Stimulated activated naive B cell treated with anti-CD40 and anti-IgM and Interleukin-4, amounts not matched to agents 10 μg/mL and 1 μg/mL and 100 μg/mL, for 72 hours (primary cell): ENCODE results near the gene CHST12.

Experiments used
- ATAC-seq, 2 donors: fragments of 150-1000 bp; cut with Tn5 transposase; replicated peaks; 2 replicates each; pipeline ENCODE4 v1.10.0; 2021; ENCODE audit warnings: moderate library complexity in 1 of 2
- DNase-seq: peaks from one replicate; pipeline ENCODE4 v3.0.0; 2021
- H3K27ac Mint-ChIP-seq: one replicate; pipeline ENCODE4 v1.8.0; 2022; ENCODE audit warnings: mild to moderate bottlenecking, mixed read lengths
- H3K27me3 Mint-ChIP-seq, 2 donors: one replicate each; pipeline ENCODE4 v1.8.0; 2022; ENCODE audit warnings: mixed read lengths in 2 of 2
- H3K36me3 Mint-ChIP-seq, 2 donors: one replicate each; pipeline ENCODE4 v1.8.0; 2022; ENCODE audit warnings: mixed read lengths in 2 of 2, mild to moderate bottlenecking in 1 of 2
- H3K4me1 Mint-ChIP-seq, 2 donors: one replicate each; pipeline ENCODE4 v1.8.0; 2022; ENCODE audit warnings: mixed read lengths in 2 of 2, mild to moderate bottlenecking in 1 of 2
- H3K4me3 Mint-ChIP-seq, 2 donors: one replicate each; pipeline ENCODE4 v1.8.0; 2022; ENCODE audit warnings: mild to moderate bottlenecking in 2 of 2, mixed read lengths in 2 of 2, moderate library complexity in 1 of 2
- H3K9me3 Mint-ChIP-seq, 2 donors: one replicate each; pipeline ENCODE4 v1.8.0; 2022; ENCODE audit warnings: mixed read lengths in 2 of 2, mild to moderate bottlenecking in 1 of 2

CHST12 gene

DNA sequence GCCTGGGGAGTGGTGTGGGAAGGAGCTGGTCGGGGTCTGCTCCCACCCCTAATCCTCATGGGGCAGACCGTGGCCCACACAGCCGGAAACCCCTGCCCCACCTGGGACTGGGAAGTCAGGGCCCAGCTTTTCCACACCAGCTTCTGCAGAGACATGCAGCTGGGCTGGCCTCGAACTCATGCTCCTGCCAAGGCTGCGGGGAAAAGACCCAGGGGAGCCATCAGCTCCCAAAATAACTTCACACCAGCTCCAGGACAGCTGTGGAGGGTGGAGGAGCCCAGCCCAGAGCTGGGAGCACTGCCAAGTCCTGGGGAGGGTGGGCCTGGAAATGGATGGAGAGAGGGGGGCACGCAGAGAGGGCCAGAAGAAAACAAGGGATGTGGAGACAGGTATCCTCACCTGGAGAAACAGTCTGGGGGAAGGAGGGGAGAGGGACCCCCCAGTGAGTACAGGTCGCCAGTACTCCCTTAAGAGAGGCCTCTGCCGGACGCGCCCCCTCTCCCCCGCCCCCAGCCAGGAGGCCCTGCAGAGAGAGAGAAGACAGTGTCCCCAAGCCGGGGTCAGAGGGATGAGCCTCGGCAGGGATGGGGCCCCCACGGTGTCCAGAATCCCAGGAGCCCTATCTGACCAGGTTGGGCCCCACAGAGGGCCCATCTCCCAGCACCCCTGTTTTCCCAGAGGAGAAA, 84.3 kb downstream of the CHST12 start:
- DNase-seq (no peak), ATAC-seq (no peak)
- Mint-ChIP-seq H3K27ac (peak overlapping the region; percentile 31), H3K36me3 (peaks cover 4 to 5% of the 10 kb centered on the region in 2 donors), H3K4me3 (no peak overlapping the region), H3K4me1 (peaks cover 7 to 11% of the 10 kb centered on the region in 2 donors), H3K27me3 (peaks cover 27 to 47% of the 10 kb centered on the region in 2 donors), H3K9me3 (peaks cover 10 to 15% of the 10 kb centered on the region in 2 donors)

DNA sequence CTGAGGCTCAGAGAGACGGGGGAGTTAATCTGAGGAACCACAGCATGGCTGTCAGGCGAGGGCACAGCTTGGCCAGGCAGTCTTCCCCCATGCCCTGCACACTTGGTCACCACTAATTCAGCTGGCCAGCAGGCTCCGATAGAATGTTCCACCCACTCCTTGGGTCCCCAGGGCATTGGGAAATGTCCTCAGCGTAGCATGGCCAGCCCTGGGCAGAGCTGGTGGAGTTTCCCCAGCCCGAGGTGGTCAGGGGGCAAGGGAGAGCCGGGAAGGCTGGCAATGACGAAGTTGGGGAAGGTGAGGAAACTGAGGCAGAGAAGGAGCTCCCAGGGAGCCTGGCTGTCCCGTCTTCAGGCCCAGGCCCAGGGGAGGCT, 84.8 kb downstream of the CHST12 start:
- Mint-ChIP-seq H3K4me1 (peaks cover 7 to 11% of the 10 kb centered on the region in 2 donors), H3K27me3 (peaks cover 30 to 53% of the 10 kb centered on the region in 2 donors), H3K9me3 (peaks cover 8 to 10% of the 10 kb centered on the region in 2 donors), H3K4me3 (no peak overlapping the region), H3K27ac (no peak overlapping the region), H3K36me3 (peaks cover 0 to 5% of the 10 kb centered on the region in 2 donors)
- ATAC-seq, result no peak
- DNase-seq, result no peak

DNA sequence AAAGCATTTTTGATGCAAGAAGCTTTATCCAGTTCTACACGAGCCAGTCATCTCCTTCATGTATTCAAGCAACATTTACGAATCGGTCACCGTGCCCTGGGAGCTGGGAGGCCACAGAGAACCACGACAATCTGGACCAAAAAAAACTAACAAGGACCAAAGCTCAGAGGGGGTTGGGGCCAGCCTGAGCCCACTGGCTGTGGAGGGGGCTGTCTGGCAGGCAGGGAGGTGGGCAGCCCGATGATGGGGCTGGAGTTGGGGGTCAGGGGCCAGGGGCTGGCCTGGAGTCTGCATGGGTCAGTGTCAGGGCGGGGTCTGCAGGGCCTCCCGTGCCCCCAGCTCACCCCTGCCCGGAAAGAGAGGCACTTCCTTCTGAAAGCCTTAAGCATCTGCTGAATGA, 85.3 kb downstream of the CHST12 start:
- no peak overlapping the region for H3K27ac Mint-ChIP-seq
- peaks cover 0 to 5% of the 10 kb centered on the region in 2 donors for H3K36me3 Mint-ChIP-seq
- H3K27me3 Mint-ChIP-seq, result peaks cover 34 to 57% of the 10 kb centered on the region in 2 donors
- H3K4me3 Mint-ChIP-seq, result no peak overlapping the region
- DNase-seq (no peak), ATAC-seq (no peak)
- peaks cover 8 to 10% of the 10 kb centered on the region in 2 donors for H3K9me3 Mint-ChIP-seq
- peaks cover 9 to 11% of the 10 kb centered on the region in 2 donors for H3K4me1 Mint-ChIP-seq

DNA sequence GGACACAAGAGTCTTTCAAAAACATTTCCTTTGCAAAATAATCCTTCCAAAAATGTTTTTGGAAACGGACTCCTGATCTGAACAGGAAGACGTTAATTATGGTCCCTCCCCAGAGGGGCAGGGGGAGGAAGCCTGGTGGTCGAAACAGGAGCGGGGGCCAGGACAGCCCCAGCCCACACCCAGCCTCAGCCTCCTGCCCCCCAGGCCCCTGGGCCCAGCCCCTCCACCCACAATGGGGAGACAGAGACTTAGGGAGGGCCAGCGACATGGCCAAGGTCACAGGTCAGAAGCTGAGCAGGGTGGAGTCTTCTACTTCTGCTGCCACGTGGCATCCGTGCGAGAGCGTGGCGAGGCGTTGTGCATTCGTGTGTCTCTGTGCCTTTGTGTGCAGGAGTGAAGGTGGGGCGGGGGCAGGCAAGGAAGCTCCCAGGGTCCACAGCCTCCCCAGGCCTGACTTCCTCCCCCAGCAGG, 86.8 kb downstream of the CHST12 start:
- Mint-ChIP-seq H3K9me3 (peaks cover 8 to 10% of the 10 kb centered on the region in 2 donors), H3K27me3 (peaks cover 38 to 64% of the 10 kb centered on the region in 2 donors), H3K4me3 (no peak overlapping the region), H3K36me3 (peaks cover 0 to 5% of the 10 kb centered on the region in 2 donors), H3K4me1 (peaks cover 10 to 11% of the 10 kb centered on the region in 2 donors), H3K27ac (no peak overlapping the region)
- ATAC-seq (no peak), DNase-seq (no peak)

DNA sequence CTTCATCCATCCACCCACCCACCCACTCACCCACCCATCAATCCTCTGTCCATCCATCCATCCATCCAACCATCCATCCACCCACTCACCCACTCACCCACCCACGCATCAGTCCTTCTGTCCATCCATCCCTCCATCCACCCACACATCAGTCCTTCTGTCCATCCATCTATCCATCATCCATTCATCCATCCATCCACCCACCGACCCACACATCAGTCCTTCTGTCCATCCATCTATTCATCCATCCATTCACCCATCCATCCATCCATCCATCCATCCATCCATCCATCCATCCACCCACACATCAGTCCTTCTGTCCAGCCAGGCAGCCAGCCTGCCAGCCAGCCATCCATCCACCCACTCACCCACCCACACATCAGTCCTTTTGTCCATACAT, 88.6 kb downstream of the CHST12 start:
- peaks cover 8 to 10% of the 10 kb centered on the region in 2 donors for H3K9me3 Mint-ChIP-seq
- H3K4me1 Mint-ChIP-seq, result peaks cover 10 to 11% of the 10 kb centered on the region in 2 donors
- ATAC-seq (no peak), DNase-seq (no peak)
- peaks cover 3 to 5% of the 10 kb centered on the region in 2 donors for H3K36me3 Mint-ChIP-seq
- H3K27ac Mint-ChIP-seq, result no peak overlapping the region
- peaks cover 49 to 77% of the 10 kb centered on the region in 2 donors for H3K27me3 Mint-ChIP-seq
- H3K4me3 Mint-ChIP-seq, result peak overlapping the region in 1 of 2 donors; percentile 4

DNA sequence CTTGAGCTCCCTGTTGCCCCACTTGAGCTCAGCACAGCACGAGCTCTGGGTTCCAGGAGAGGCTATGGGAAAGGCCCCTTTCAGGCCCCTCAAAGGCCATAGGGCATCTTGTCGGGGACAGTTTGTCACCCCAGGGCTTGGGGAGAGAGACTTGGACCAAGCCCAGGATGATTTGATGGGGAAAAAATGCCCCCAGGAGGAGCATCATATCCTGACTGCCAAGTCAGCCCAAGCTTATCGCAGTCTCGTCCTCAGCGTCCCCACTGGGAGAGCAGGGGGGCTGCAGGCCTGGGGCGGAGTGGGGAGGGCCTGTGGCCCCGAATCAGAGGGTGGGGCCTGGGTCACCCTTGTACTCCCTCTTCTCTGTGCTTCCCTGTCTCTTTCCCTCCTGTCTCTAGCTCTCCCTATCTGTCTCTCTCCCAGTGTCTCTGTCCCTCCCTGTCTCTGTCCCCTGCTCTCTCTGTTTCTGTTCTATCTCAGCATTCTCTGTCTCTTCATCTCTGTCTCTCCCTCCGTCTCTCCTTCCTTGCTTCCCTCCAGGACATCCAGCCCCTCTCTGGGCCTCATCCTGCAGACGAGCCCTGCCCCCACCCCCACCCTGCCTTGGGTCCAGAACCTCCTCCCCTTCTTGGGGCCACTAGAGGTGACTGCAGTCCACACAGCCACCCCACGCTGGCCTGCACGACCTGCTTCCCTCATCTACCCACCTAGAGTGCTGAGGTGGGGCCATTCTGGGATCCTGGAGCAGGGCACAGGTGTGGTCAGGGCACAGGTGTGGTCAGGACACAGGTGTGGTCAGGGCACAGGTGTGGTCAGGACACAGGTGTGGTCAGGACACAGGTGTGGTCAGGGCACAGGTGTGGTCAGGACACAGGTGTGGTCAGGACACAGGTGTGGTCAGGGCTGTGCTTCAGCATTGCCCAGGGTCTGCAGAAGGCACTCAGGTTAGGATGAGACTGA, 90.1 kb downstream of the CHST12 start:
- peaks cover 8 to 20% of the 10 kb centered on the region in 2 donors for H3K4me1 Mint-ChIP-seq

DNA sequence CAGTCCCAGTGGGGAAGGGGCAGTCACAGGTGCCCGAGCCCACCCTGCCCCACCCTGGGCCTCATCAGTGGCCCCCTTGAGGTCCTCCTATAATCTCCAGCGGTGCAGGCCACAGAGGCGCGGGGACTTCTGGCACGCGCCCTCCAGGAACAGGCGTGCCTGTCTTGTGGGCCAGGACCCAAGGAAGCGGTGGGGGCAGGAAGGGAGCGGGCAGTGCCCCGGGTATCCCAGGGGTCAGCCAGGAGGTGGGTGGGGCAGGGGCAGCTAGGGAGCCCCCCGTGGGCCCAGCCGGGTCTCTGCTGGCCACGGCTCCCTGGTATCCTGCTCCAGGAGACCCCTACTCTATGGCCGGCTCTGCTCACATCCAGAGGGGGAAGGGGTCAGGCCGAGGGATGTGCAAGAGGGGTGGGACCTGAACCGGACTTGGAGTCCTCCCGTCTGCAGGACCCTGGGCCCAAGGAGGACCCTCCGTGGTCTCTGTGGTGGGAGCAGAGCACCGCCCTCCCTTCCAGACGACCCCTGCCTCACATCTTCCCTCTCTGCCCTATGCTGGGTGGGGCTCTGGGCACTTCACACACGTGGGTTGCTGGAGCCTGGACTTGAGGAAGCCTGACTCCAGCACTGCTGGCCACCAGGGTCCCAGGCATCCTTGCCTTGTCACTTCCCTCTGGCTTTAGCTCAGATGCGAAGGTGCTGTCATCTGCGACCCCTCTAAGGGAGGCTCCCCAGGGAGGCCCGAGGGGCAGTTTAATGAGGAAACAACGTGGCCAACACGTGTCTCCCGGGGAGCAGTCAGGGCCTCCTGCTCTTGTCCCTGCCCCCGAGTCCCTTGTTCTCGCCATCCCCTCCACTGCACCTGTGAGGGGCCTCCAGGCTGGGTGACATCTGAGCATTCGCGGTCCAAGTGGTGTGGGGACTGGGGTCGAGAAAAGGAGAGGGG, 91.0 kb downstream of the CHST12 start:
- Mint-ChIP-seq H3K4me3 (no peak overlapping the region), H3K27me3 (peaks cover 45 to 76% of the 10 kb centered on the region in 2 donors)
- peak in 1 of 2 donors; percentile 10 for ATAC-seq

More for the DNA sequence above, 90.1 kb downstream of the CHST12 start:
- ATAC-seq, result no peak
- Mint-ChIP-seq H3K9me3 (peaks cover 8 to 10% of the 10 kb centered on the region in 2 donors), H3K27me3 (peaks cover 53 to 78% of the 10 kb centered on the region in 2 donors), H3K27ac (no peak overlapping the region), H3K36me3 (peaks cover 3 to 5% of the 10 kb centered on the region in 2 donors), H3K4me3 (no peak overlapping the region)
- DNase-seq, result no peak

DNA sequence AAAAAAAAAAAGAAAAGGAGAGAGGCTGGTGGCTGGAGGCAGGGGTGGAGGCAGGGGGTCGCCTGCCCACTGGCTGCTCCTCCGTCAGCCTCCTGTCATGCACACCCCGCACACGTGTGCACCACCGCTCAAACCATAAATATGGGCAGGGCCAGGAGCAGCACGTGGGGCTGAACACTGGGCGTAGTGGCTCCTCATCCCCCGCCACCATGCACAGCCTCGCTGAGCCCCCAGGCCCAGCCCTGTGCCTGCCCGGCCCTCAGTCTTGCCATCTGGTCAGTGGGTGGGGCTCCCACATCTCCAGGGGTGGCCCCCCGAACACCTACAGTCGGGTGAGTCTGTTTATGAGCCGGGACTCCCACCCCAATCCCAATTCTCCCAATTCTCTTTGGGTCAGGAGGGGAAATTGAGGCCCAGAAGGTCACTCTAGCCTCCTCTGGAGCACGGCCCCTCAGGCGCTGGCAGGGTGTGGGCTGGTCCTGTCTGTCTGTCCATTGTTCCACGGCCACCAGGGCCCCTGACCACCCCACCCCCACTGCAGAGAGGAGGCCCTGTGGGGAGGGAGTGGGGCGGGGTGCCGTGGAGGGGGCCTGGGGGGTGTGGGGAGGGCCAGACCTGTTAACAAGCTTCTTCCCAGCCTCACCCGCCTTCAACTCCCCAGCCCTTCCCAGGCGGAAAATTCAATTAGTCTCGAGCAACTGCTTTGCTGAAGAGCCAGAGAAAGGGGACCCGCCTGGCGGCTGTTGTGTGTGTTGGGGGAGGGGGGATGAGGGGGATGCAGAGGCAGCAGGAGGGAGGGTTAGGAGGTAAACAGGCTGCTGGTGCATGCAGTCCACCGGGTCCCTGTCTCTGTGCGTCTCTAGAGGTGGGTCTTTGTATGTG, 92.2 kb downstream of the CHST12 start:
- peaks cover 45 to 75% of the 10 kb centered on the region in 2 donors for H3K27me3 Mint-ChIP-seq
- no peak for ATAC-seq

More for the DNA sequence above, 91.0 kb downstream of the CHST12 start:
- Mint-ChIP-seq H3K9me3 (peaks cover 8 to 10% of the 10 kb centered on the region in 2 donors), H3K4me1 (peaks cover 8 to 13% of the 10 kb centered on the region in 2 donors), H3K27ac (no peak overlapping the region), H3K36me3 (peaks cover 3 to 5% of the 10 kb centered on the region in 2 donors)
- no peak for DNase-seq

DNA sequence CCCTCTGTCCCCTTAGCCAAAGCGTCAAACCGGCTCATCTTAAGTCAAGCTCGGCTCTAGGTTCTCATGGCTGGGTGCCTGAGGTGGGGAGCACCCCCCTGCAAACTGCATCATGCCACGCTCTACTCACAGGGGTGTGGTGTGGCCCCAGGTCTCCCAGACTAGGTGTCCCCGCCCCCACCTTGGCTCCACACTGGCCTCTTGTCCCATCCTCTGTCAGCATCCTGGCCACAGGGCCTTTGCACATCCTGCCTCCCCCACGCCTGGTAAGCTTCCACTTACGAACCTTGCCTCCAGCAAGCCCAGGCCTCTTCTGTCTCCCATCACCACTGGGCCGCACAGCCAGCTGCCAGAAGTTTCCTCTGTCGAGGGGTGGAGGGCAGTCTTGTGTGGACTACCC, 93.0 kb downstream of the CHST12 start:
- Mint-ChIP-seq H3K27ac (no peak overlapping the region), H3K27me3 (peaks cover 40 to 68% of the 10 kb centered on the region in 2 donors)

More for the DNA sequence above, 92.2 kb downstream of the CHST12 start:
- Mint-ChIP-seq H3K27ac (no peak overlapping the region), H3K4me3 (no peak overlapping the region), H3K4me1 (peaks cover 8 to 13% of the 10 kb centered on the region in 2 donors), H3K9me3 (peaks cover 8 to 10% of the 10 kb centered on the region in 2 donors), H3K36me3 (peaks cover 3 to 5% of the 10 kb centered on the region in 2 donors)
- no peak for DNase-seq

DNA sequence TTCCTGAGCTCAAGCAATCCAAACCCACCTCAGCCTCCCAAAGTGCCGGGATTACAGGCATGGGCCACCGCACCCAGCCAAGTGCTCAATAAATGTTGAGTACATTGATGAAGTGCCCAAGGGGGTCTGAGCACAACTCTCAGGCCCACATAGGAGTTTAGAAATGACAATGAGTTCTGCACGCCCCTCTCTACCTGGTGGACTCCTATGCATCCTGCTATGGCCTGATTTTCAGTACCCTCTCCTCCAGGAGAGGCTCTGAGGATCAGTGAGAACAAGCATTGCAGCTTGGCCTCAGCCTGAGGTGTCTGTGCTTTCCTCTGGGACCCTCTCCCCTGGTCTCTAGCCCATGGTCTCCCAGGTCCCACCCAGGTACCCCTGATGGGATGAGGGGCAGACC, 93.7 kb downstream of the CHST12 start:
- Mint-ChIP-seq H3K36me3 (peaks cover under 1 to 3% of the 10 kb centered on the region in 2 donors), H3K27me3 (peaks cover 33 to 61% of the 10 kb centered on the region in 2 donors), H3K4me1 (peaks cover 8 to 13% of the 10 kb centered on the region in 2 donors), H3K4me3 (no peak overlapping the region), H3K27ac (no peak overlapping the region), H3K9me3 (peaks cover 2% of the 10 kb centered on the region in 2 donors)
- ATAC-seq (no peak), DNase-seq (no peak)

More for the DNA sequence above, 93.0 kb downstream of the CHST12 start:
- ATAC-seq (no peak), DNase-seq (no peak)
- Mint-ChIP-seq H3K4me1 (peaks cover 8 to 13% of the 10 kb centered on the region in 2 donors), H3K4me3 (no peak overlapping the region), H3K9me3 (peaks cover 7 to 9% of the 10 kb centered on the region in 2 donors), H3K36me3 (peaks cover 3 to 5% of the 10 kb centered on the region in 2 donors)

DNA sequence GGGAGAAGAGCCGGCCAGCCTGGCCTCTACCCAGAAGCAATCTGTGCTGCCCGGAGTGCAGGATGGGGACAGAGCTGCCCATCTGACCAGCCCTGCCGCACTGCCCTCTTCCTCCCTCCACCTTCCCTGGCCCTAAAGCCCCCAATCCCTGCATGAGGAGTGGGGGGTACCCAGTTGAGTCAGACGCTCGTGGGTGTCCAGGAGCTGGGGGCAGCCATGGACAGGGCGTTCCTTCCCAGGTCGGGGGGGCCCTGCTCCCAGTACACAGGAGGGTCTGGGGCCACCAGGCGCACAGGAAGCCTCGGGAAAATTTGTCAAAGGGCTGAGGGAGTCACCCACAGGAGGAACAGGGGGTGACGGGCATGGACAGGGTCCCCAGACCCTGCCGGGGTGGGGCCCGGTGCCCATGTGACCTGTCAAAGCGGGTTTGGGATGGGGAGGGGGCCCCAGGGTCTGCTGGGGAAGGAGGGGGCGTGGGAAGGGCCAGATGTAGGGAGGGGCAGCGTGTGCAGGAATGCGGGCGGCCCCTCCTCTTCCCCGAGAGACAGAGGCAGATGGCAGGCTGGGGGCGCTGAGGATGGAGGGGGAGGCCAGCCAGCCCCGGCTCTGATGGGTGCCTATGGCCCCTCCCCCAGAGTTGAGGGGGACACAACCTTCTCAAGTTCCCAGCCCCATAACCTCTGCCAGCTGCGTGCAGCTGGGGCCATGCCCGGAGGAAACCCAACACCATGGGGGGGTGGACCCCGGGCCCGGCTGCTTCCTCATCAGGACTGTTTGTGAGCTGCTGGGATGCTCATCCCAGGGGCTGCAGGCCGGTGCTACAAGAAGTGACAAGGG, 94.3 kb downstream of the CHST12 start:
- no peaks in the 10 kb centered on the region for H3K9me3 Mint-ChIP-seq
- no peak overlapping the region for H3K27ac Mint-ChIP-seq
- peaks cover 0 to 3% of the 10 kb centered on the region in 2 donors for H3K36me3 Mint-ChIP-seq
- DNase-seq (no peak), ATAC-seq (peak in 1 of 2 donors; percentile 20)
- peaks cover 28 to 54% of the 10 kb centered on the region in 2 donors for H3K27me3 Mint-ChIP-seq
- H3K4me1 Mint-ChIP-seq, result peaks cover 8 to 13% of the 10 kb centered on the region in 2 donors
- H3K4me3 Mint-ChIP-seq, result no peak overlapping the region
